Hippocampal formation (tissue), 2 donors: Measurements from ENCODE around the gene ABCB1.
A peak's percentile ranks its signal among the peaks of the same experiment; 100 is the strongest.

Experiments used
- DNase-seq, 2 donors: peaks; one replicate each; lab custom pipeline; 2025; lab: John Stamatoyannopoulos, UW

ABCB1 gene

GRCh38 chr7:87513735-87514335 lies 86.8 kb downstream of the ABCB1 start:
- no peak for DNase-seq

- no peak for DNase-seq
Observed at GRCh38 chr7:87512906-87513305, 87.8 kb downstream of the ABCB1 start.

DNA sequence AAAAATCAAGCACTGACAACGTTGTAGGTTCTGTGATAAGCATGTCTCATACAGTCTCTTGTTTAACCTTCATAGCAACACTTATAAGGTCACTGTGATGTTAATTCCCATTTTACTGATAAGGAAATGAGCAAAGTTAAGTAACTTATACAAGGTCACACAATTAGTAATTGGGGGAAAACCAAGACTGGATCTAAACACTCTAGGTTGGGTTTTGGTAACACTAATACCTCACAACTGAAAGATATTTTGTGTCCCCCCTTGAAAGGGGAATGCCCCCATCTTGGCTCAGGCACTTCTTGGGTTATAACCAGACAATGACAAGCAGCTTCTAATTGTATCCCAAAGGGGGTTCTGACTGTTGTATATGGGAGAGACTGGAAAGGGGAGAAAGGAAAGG lies 89.2 kb downstream of the ABCB1 start:
- DNase-seq = no peak

DNA sequence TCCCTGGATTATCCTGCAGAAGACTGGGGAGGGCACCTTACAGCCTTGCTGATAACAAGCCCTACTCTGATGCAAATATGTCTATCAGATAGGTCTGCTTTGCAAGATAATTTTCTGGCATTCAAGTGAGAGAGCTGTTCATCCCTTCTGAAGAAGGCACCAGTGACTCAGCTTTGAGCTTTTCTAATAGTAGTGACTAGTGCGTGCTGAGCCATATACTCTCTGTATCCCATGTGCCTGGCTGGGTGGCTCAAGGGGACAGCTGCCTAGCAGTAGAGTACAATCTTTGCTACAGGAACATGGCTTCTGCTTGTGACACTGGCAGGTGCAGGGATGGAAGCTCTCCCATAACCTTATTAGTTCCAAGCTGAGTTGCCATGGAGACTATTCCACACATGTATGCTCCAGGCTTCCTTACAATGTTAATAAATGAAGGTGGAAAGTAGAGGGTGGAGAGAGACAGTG lies 90.2 kb downstream of the ABCB1 start:
- peak in 1 of 2 donors; percentile 28 for DNase-seq

GRCh38 chr7:87507446-87507845 lies 93.2 kb downstream of the ABCB1 start:
- no peak for DNase-seq

GRCh38 chr7:87506246-87507180 lies 94.2 kb downstream of the ABCB1 start:
- DNase-seq = peak in 1 of 2 donors; percentile 18

GRCh38 chr7:87505557-87506245 lies 95.0 kb downstream of the ABCB1 start:
- DNase-seq = no peak

DNA sequence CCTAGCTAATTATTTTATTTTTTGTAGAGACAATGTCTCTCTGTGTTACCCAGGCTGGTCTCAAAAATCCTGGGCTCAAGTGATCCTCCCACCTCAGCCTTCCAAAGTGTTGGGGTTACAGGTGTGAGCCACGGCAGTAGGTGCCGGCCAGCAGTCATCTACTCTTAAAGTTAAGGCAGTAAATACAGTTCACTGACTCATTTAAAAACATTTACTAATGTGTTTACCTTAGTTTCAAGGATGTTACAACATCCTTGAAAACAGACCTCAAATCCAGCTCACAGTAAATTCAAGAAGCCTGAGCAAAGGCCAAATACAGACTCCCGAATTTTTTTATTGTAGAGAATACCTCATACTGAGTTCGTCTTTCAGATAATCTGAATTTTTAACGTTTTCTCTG lies 95.6 kb downstream of the ABCB1 start:
- DNase-seq = no peak

DNA sequence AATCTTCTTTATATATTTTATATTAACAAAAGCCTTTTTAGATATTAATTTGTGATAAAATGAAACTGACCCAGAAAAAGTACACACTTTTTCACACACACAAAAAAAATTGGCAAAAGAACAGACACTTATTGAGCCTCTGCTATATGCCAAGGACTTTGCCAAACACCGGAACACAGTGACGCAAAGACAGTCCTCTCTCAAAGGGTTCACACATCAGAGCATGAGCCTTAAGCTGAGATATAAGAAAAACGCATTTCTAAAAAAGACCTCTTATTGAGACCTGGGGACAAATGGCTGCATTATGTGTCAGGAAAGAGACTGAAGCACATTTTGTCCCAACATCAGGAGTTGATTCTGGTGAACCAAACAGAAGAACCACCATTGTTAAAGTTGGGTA lies 101.2 kb downstream of the ABCB1 start:
- no peak for DNase-seq

DNA sequence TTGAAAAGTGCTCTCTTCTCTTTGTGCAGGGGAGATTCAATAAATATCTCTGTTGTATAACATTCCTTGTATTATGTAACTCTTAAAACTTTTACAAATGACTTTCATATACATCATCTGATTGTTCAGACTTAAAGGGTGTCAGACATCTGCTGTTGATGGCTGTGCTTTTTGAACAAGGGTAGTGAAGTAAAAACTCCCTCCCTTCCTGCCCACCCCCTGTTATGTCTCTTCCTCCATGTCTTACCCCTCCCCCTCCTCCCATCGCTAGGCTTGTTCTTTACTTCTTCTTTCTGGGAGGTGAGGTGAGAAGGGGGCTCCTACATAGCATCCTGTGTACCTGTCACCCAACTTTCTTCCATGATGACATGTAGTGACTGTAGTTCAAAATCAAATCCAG lies 101.8 kb downstream of the ABCB1 start:
- DNase-seq = no peak

DNA sequence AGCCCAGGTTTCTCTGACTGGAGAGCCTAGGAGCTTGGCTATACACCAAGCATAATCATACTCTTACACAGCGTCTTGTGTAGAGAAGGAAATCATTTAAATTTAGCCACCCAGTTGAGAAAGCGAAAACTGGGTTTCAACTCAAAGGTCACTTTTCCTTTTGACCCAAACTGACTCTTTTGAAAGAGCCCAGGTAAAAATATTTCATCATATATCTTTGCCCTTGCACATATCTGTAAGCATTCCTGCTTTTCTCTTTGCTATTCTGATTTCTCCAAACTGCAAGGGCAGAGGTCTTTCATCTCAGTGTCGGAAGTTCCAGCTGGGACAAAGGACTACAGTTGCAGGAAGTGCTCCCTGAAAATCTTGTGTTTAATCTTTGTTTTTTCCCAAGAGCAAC lies 103.2 kb downstream of the ABCB1 start:
- no peak for DNase-seq

DNA sequence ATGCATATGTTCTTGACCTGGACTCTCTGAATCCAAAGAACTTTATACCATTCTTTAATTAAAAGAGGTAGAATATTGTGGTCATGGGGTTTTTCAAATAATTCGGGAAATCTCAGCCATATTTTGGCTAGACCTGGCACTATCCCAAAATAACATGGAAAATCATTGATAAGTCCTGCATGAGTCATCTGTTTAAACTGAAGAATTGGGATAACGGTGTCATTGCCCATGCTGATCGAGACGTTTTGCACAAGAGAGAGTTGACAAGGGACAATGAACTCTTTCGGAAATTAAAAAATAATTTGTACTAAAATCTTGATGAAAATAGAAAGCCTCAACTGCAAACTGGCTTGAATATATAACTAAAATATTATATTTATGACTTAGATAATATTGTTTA lies 105.3 kb downstream of the ABCB1 start:
- no peak for DNase-seq

GRCh38 chr7:87494454-87494853 lies 106.2 kb downstream of the ABCB1 start:
- DNase-seq = no peak

- no peak for DNase-seq
Observed at GRCh38 chr7:87483131-87483530, 117.6 kb downstream of the ABCB1 start.

DNA sequence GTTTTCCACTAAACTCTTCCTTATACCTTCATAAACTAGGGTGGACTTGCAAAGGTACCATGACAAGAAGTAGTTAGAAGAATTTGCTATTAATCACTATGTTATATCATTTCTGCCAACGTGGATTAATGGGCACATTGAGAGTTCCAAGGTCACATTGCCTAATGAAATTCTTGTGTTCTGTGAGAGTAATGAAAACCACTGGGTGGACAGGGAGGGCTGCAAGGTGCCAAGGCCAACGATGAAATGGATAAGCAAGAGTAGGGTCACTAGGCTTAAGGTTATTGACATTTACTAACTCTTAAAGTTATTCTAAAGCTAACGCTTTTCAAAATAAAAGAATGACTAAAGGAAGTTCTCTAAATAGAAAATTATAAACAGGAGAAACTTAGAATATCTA lies 118.6 kb downstream of the ABCB1 start:
- DNase-seq = no peak

DNA sequence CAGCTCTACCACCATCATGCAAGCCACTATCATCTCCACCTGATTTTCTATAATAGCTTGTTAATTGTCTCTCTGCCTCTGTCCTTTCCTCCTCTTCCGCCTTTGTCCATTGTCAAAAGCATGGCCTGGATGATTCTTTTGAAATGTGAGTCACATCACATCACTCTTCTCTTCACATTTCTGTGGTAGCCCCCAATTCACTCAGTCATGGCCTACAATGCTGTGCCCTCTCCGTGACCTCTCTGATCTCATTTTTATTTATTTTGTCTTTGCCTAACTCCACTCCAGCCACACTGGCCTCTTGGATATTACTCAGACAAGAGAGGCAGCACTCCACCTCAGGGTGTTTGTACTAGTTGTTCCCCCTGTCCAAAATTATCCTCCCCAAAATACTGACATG lies 120.3 kb downstream of the ABCB1 start:
- DNase-seq = no peak

DNA sequence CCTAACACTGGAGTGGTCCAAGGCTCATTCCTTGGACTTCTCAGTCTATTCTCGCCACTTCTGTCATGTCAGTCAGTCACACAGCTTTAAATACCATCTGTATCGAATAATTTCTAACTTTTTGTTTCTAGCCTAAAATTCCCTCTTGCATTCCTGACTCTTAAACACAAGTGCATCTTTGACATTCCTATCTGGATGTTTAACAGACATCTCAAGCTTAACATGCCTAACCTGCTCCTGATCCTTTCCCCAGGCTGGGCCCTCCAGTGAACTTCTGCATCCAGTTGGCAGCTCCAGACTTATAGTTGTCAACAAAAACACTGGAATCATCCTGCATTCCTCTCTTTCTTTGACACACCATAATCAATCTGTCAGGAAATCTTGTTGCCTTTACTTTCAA lies 120.7 kb downstream of the ABCB1 start:
- no peak for DNase-seq

- DNase-seq = no peak
Observed at GRCh38 chr7:87476179-87476557, 124.5 kb downstream of the ABCB1 start.

GRCh38 chr7:87475359-87476178 lies 125.1 kb downstream of the ABCB1 start, which contains the start of gene ABCB4:
TSS of gene ABCB4 (minus strand) at chr7:87475680. CDS start at chr7:87475465, 215 bp downstream.
- no peak for DNase-seq

DNA sequence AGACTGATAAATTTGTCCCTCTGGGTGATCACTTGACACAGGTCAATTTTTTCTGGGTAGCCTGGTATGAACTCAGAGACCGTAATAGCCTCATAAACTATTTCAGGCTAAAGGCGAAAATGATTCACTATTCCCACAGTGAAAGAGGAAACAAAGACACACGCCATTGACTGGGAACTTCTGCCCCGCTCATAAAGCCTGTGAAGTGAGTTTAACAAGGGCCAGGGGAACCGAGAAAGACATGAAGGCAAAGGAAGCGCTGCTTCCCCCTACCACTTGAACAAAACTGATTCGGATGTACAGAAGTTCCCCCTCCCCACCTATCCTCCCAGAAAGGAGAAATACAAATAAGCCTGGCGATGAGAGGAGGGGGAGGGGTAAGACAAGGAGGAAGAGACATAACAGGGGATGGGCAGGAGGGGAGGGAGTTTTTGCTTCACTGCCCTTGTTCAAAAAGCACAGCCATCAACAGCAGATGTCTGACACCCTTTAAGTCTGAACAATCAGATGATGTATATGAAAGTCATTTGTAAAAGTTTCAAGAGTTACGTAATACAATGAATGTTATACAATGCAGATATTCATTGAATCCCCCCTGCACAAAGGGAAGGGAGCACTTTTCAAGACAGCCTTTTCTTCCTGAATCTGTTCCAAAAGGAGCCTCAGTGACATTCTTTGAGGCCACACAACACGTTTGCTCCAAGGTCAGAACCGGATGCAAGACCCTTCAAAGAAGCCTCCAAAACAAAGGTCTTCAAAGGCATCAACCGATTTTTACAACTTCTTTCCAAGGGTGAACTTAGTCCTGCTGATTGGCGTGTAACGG lies 125.9 kb downstream of the ABCB1 start:
- DNase-seq = peak; percentile 6 to 13

GRCh38 chr7:87473986-87474385 lies 126.7 kb downstream of the ABCB1 start:
- DNase-seq = no peak
